Common myeloid progenitor, CD34-positive (primary cell): ENCODE results near the gene PRKACA. TPM values are rescaled to one million over a fixed set of nuclear protein-coding genes. Genes with fewer than 3 reads are reported as not detected.
A peak's percentile ranks its signal among the peaks of the same experiment; 100 is the strongest.

Experiments used
- CTCF ChIA-PET: fragments of 350-600 bp; sonication (Branson Sonifier 250); formaldehyde crosslinking; loops from one replicate; lab custom pipeline; 2021; ENCODE audit warnings: antibody characterized with exemption; lab: Charles Lee
- POLR2A ChIA-PET: fragments of 350-600 bp; sonication (Branson Sonifier 250); formaldehyde crosslinking; loops from one replicate; lab custom pipeline; 2021; ENCODE audit warnings: antibody characterized with exemption; lab: Charles Lee
- DNase-seq, 3 donors: peaks; one replicate each; pipeline versions ENCODE4 v3.0.0 to v3.0.0-alpha.2; 2013
- H3K27ac ChIP-seq, 2 experiments: 1 replicate in 1 of 2; 2 replicates in 1 of 2; pipeline ENCODE4 v1.7.0; 2013; ENCODE audit warnings: inconsistent platforms in 2 of 2, low read length in 2 of 2, mild to moderate bottlenecking in 2 of 2, low read depth in 1 of 2, moderate library complexity in 1 of 2; ENCODE audit not compliant: severe bottlenecking in 2 of 2, insufficient read depth in 1 of 2, poor library complexity in 1 of 2
- H3K27me3 ChIP-seq, 5 experiments: replicated peaks in 2 of 5; 1 replicate in 3 of 5; 2 replicates in 2 of 5; pipeline versions ENCODE4 v1.6.1 to v1.7.0; 2013; ENCODE audit warnings: low read length in 4 of 5, mild to moderate bottlenecking in 2 of 5, moderate library complexity in 2 of 5, inconsistent platforms in 1 of 5; ENCODE audit not compliant: insufficient read depth in 5 of 5, control insufficient read depth in 4 of 5
- H3K36me3 ChIP-seq, 4 experiments: 1 replicate in 2 of 4; 2 replicates in 2 of 4; pipeline versions ENCODE4 v1.6.1 to v1.7.0; 2013; ENCODE audit warnings: low read length in 3 of 4, control low read depth in 1 of 4, mild to moderate bottlenecking in 1 of 4; ENCODE audit not compliant: control insufficient read depth in 4 of 4, insufficient read depth in 4 of 4
- H3K4me1 ChIP-seq, 4 experiments: 1 replicate in 3 of 4; 2 replicates in 1 of 4; pipeline versions ENCODE4 v1.6.1 to v1.7.1; 2013; ENCODE audit warnings: low read length in 3 of 4, mild to moderate bottlenecking in 3 of 4, control low read depth in 1 of 4, inconsistent platforms in 1 of 4, moderate library complexity in 1 of 4; ENCODE audit not compliant: control insufficient read depth in 4 of 4, insufficient read depth in 4 of 4; ENCODE audit errors: control extremely low read depth in 1 of 4
- H3K4me3 ChIP-seq, 7 experiments: 1 replicate in 4 of 7; 2 replicates in 3 of 7; pipeline versions ENCODE4 v1.5.1 to v1.7.0; 2013; ENCODE audit warnings: mild to moderate bottlenecking in 7 of 7, low read length in 6 of 7, moderate library complexity in 6 of 7, inconsistent platforms in 2 of 7, low read depth in 2 of 7, control low read depth in 1 of 7; ENCODE audit not compliant: insufficient read depth in 4 of 7, control insufficient read depth in 1 of 7; ENCODE audit errors: extremely low read depth in 1 of 7
- H3K9me3 ChIP-seq, 5 experiments: 1 replicate in 4 of 5; 2 replicates in 1 of 5; pipeline versions ENCODE4 v1.6.1 to v1.7.1; 2013; ENCODE audit warnings: low read length in 4 of 5, mild to moderate bottlenecking in 2 of 5, inconsistent platforms in 1 of 5, low read depth in 1 of 5, moderate library complexity in 1 of 5; ENCODE audit not compliant: control insufficient read depth in 4 of 5, insufficient read depth in 2 of 5; ENCODE audit errors: control extremely low read depth in 1 of 5
- WGBS: methylation state at CpG from one replicate; pipeline ENCODE4 v1.1.5; 2013; ENCODE audit not compliant: insufficient coverage; 5-methylcytosine and 5-hydroxymethylcytosine counted together
- polyA plus RNA-seq: library from polyadenylated mRNA; unstranded; fragments of 120-200 nt; gene quantifications from one replicate; pipeline ENCODE4 v1.2.1, GENCODE V29; 2013

Gene PRKACA
- polyA plus RNA-seq = 33.1 TPM

- peak within 1 kb of the TSS; percentile 54 to 88 for H3K27ac ChIP-seq
- POLR2A ChIA-PET = interaction anchor here (0.6 to 1.0 kb wide), 3 partner anchors 26 to 900 kb away, joined by 3 to 4 read pairs (median 4); partner anchors contain the start of gene DNAJB1
- peaks cover 0 to 23% (median 2%) of the 10 kb centered on the region in 4 experiments for H3K36me3 ChIP-seq
- CTCF ChIA-PET = interaction anchor here (1.2 to 4.5 kb wide), 2 partner anchors 18 to 44 kb away, joined by 5 to 30 read pairs; partner anchors contain the start of genes ASF1B and MISP3
- H3K27me3 ChIP-seq = no peaks in the 10 kb centered on the region
- no peaks in the 10 kb centered on the region for H3K9me3 ChIP-seq
- H3K4me1 ChIP-seq = peaks cover 7 to 61% (median 31%) of the 10 kb centered on the region in 4 experiments
- DNase-seq = peak; percentile 99
- H3K4me3 ChIP-seq = peak within 1 kb of the TSS; percentile 61 to 86 (median 73)
- WGBS = under 1% methylated on average over 61 of the region's 67 CpGs
Measured at GRCh38 chr19:14117668-14118164, at the start of gene PRKACA. TSS of gene PRKACA (minus strand) at chr19:14117762. CDS start at chr19:14117547, 215 bp downstream.

- DNase-seq = peak in 2 of 3 donors; percentile 20 to 24
Measured at GRCh38 chr19:14166999-14167575, 49.5 kb upstream of the PRKACA start.

GRCh38 chr19:14165990-14166830 is 48.6 kb upstream of the PRKACA start:
- POLR2A ChIA-PET = interaction anchor here (0.9 to 1.6 kb wide), 2 partner anchors 16 to 18 kb away, joined by 4 to 5 read pairs; no protein-coding TSS in a partner anchor
- Histone ChIP-seq H3K27me3 (no peaks in the 10 kb centered on the region), H3K36me3 (peaks cover 3 to 47% (median 27%) of the 10 kb centered on the region in 4 experiments), H3K27ac (no peak overlapping the region), H3K4me3 (peak overlapping the region in 4 of 7 experiments; percentile 19 to 69 (median 54)), H3K4me1 (peaks cover 0 to 36% (median 32%) of the 10 kb centered on the region in 4 experiments), H3K9me3 (peaks cover 0 to under 1% (median 0%) of the 10 kb centered on the region in 5 experiments)
- WGBS = 21% methylated on average over 11 of the region's 20 CpGs
- CTCF ChIA-PET = interaction anchor here (1.0 to 3.1 kb wide), 4 partner anchors 18 to 21 kb away, joined by 3 to 13 read pairs (median 5); no protein-coding TSS in a partner anchor
- DNase-seq = peak; percentile 16 to 79 (median 69)

More at GRCh38 chr19:14166999-14167575, 49.5 kb upstream of the PRKACA start:
- peaks cover 0 to 36% (median 32%) of the 10 kb centered on the region in 4 experiments for H3K4me1 ChIP-seq
- peaks cover 0 to 2% (median 0%) of the 10 kb centered on the region in 5 experiments for H3K9me3 ChIP-seq
- no peaks in the 10 kb centered on the region for H3K27me3 ChIP-seq
- POLR2A ChIA-PET = interaction anchor here (1.6 to 1.7 kb wide), 2 partner anchors 17 to 30 kb away, joined by 5 to 6 read pairs; no protein-coding TSS in a partner anchor
- peak overlapping the region in 1 of 2 experiments; percentile 70 for H3K27ac ChIP-seq
- CTCF ChIA-PET = interaction anchor here (1.0 to 3.1 kb wide), 6 partner anchors 8 to 239 kb away, joined by 3 to 13 read pairs (median 4); no protein-coding TSS in a partner anchor
- H3K4me3 ChIP-seq = peak overlapping the region in 5 of 7 experiments; percentile 19 to 69 (median 48)
- whole genome bisulfite sequencing = 13% methylated on average over 4 of the region's 12 CpGs
- peaks cover 3 to 50% (median 31%) of the 10 kb centered on the region in 4 experiments for H3K36me3 ChIP-seq

GRCh38 chr19:14164724-14165493 is 47.3 kb upstream of the PRKACA start:
- Histone ChIP-seq H3K9me3 (no peaks in the 10 kb centered on the region), H3K27ac (no peak overlapping the region), H3K4me3 (no peak overlapping the region), H3K4me1 (peaks cover 0 to 36% (median 32%) of the 10 kb centered on the region in 4 experiments), H3K36me3 (peaks cover 0 to 45% (median 25%) of the 10 kb centered on the region in 4 experiments), H3K27me3 (no peaks in the 10 kb centered on the region)
- CTCF ChIA-PET = interaction anchor here (1.7 to 3.1 kb wide), 2 partner anchors 16 to 20 kb away, joined by 4 to 13 read pairs; no protein-coding TSS in a partner anchor
- WGBS = 90% methylated on average over 7 of the region's 16 CpGs
- POLR2A ChIA-PET = no interaction called here
- no peak for DNase-seq

- H3K36me3 ChIP-seq = peaks cover 0 to 45% (median 25%) of the 10 kb centered on the region in 4 experiments
- no peak overlapping the region for H3K4me3 ChIP-seq
- H3K27me3 ChIP-seq = no peaks in the 10 kb centered on the region
- H3K4me1 ChIP-seq = peaks cover 0 to 36% (median 32%) of the 10 kb centered on the region in 4 experiments
- ChIA-PET CTCF (interaction anchor here (0.9 to 1.7 kb wide), 3 partner anchors 14 to 89 kb away, joined by 3 to 4 read pairs (median 3); no protein-coding TSS in a partner anchor), POLR2A (no interaction called here)
- no peak for DNase-seq
- H3K9me3 ChIP-seq = no peaks in the 10 kb centered on the region
- no peak overlapping the region for H3K27ac ChIP-seq
- WGBS = 94% methylated on average over 10 of the region's 11 CpGs
Measured at GRCh38 chr19:14164082-14164481, 46.5 kb upstream of the PRKACA start.

- peaks cover 0 to 29% (median 25%) of the 10 kb centered on the region in 4 experiments for H3K4me1 ChIP-seq
- no peak overlapping the region for H3K4me3 ChIP-seq
- H3K36me3 ChIP-seq = peaks cover 0 to 52% (median 30%) of the 10 kb centered on the region in 4 experiments
- no peaks in the 10 kb centered on the region for H3K27me3 ChIP-seq
- no peaks in the 10 kb centered on the region for H3K9me3 ChIP-seq
- DNase-seq = no peak
- WGBS = 96% methylated on average over 37 of the region's 38 CpGs
- ChIA-PET POLR2A (no interaction called here), CTCF (interaction anchor here (1.4 kb wide), 1 partner anchor 26 kb away, joined by 3 read pairs; no protein-coding TSS in a partner anchor)
- no peak overlapping the region for H3K27ac ChIP-seq
Measured at GRCh38 chr19:14162871-14163297, 45.3 kb upstream of the PRKACA start.
